ENCODE data around the gene DENND2A. TPM values are rescaled to one million over a fixed set of nuclear protein-coding genes. Genes with fewer than 3 reads are reported as not detected.
A peak's percentile ranks its signal among the peaks of the same experiment; 100 is the strongest.
"Not testable (repeated sequence)": the region's sequence is repeated elsewhere in the genome, so short reads cannot be mapped to it uniquely, and the experiment has no call there.

DENND2A gene
- polyA plus RNA-seq, 1 donor from 2014 or later = not detected

- H3K36me3 Mint-ChIP-seq = no peaks in the 10 kb centered on the region
- H3K4me1 Mint-ChIP-seq = no peaks in the 10 kb centered on the region
- no peaks in the 10 kb centered on the region for H3K27me3 Mint-ChIP-seq
- H3K4me3 Mint-ChIP-seq = no peak overlapping the region
- peak overlapping the region in 1 of 3 donors; percentile 83 for H3K27ac Mint-ChIP-seq
- H3K9me3 Mint-ChIP-seq = no peaks in the 10 kb centered on the region
Observed at GRCh38 chr7:140552240-140552679, 88.4 kb downstream of the DENND2A start.

DNA sequence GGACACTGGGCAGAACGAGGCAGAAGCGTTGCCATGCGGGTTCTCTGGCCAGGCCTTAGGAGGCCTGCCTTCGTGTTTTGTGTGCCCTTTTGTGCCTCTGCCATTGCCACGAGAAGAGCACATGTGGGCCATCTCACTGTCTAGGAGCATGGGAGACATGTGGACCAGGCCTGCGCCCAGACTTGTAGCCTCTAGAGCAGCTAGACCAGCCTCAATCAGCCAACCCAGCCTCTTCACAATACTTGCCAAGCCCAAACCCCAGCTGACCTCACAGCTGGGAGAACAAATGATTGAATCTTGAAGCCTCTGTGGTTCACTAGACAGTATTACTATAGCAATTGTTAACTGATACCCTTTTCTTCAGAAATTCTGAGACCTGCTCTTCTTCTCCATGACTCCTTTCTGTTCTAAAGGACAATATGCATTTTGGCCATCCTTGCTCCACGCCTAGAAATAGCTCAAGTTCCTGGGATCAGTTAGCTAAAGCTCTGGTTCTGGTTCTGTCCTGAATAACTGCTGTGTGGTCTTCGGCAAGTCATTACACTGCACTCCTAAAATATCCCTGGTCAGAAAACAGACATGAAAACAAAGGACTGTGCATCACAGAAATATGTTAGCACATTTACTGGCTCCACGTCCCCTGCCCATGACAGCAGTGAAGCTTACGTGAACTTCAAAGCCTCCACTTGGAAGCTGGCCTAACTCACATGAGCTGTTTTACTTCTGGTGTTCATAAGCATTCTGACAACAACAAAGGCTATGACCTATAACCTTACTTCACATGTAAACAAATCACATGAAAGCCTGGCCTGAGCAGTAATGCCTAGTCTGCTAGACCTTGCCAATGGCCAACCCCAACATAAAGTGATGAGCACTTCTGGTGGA, 89.0 kb downstream of the DENND2A start:
- H3K27me3 Mint-ChIP-seq = no peaks in the 10 kb centered on the region
- no peaks in the 10 kb centered on the region for H3K9me3 Mint-ChIP-seq
- H3K4me1 Mint-ChIP-seq = no peaks in the 10 kb centered on the region
- no peak overlapping the region for H3K4me3 Mint-ChIP-seq
- no peaks in the 10 kb centered on the region for H3K36me3 Mint-ChIP-seq
- H3K27ac Mint-ChIP-seq = peak overlapping the region in 1 of 3 donors; percentile 83

- no peaks in the 10 kb centered on the region for H3K36me3 Mint-ChIP-seq
- H3K27me3 Mint-ChIP-seq = no peaks in the 10 kb centered on the region
- H3K4me3 Mint-ChIP-seq = no peak overlapping the region
- H3K27ac Mint-ChIP-seq = no peak overlapping the region
- H3K4me1 Mint-ChIP-seq = peaks cover 0 to 3% (median 2%) of the 10 kb centered on the region in 3 donors
- no peaks in the 10 kb centered on the region for H3K9me3 Mint-ChIP-seq
Observed at GRCh38 chr7:140546947-140547346, 93.7 kb downstream of the DENND2A start.

DNA sequence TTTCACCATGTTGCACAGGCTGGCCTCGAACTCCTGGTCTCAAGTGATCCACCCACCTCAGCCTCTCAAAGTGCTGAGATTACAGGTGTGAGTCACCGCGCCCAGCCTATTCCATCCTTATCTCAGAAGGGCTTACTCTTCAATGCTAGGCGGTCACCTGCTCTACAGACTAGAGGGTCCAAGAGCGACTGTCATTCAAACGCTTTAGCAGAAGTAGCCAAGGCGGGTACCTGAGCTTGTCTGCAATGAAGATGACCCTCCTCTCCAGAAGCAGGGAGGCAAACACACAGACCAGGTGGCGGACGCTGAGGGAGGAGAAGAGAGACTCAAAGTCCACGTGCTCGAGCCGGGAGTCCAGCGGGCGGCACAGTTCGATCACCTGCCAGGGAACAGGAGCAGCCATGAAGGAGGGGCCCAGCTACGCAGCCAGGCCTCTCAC, 96.2 kb downstream of the DENND2A start:
- H3K9me3 Mint-ChIP-seq = no peaks in the 10 kb centered on the region
- H3K4me3 Mint-ChIP-seq = no peak overlapping the region
- no peak overlapping the region for H3K27ac Mint-ChIP-seq
- peaks cover 3% of the 10 kb centered on the region for H3K36me3 Mint-ChIP-seq
- peaks cover 1% of the 10 kb centered on the region for H3K27me3 Mint-ChIP-seq
- H3K4me1 Mint-ChIP-seq = peaks cover 0 to 6% (median 6%) of the 10 kb centered on the region in 3 donors

GRCh38 chr7:140542228-140542603, 98.4 kb downstream of the DENND2A start:
- Mint-ChIP-seq H3K9me3 (no peaks in the 10 kb centered on the region), H3K4me3 (peak overlapping the region in 1 of 4 donors; percentile 82), H3K27ac (peak overlapping the region in 2 of 3 donors; percentile 64 to 67), H3K36me3 (peaks cover 3% of the 10 kb centered on the region), H3K4me1 (peaks cover 11 to 17% (median 12%) of the 10 kb centered on the region in 3 donors), H3K27me3 (peaks cover 1% of the 10 kb centered on the region)

DNA sequence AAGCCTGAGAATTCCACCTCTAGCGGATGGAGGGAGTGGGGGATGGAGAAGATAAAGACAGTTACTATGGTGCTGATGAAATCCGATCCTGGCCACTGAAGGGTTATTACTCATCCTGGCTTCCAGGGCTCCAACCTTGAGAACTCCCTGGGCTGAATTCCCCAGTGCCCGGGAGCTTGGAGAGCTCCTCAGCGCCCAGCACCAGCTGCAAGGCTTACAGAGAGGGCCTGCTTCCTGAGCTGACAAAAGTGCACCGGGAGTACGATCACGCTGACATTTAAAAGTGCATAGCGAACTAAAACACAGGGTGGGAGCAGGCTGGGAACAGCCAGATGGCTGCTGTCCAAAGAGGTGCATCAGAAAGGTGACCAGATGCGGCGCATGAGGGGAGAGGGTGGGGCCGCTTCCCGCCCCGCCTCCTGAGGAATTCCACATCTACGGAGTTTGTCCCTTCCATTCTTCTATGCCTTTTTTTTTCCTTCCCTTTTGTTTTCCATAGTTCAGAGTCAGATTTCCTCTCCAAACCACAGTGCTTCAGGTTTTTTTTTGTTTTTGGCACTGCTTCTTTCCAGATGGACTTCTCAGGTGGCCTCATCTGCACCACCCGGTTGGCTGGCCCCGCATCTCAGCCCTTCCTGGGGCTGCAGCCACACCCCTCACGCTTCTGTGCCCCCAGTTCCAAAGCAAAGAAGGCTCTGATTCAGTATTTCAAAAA, 98.9 kb downstream of the DENND2A start:
- Mint-ChIP-seq H3K27ac (peak overlapping the region in 2 of 3 donors; percentile 64 to 67), H3K36me3 (peaks cover 3% of the 10 kb centered on the region), H3K4me1 (peaks cover 12 to 18% (median 15%) of the 10 kb centered on the region in 3 donors), H3K9me3 (no peaks in the 10 kb centered on the region), H3K27me3 (peaks cover 1% of the 10 kb centered on the region), H3K4me3 (peak overlapping the region in 1 of 4 donors; percentile 82)

GRCh38 chr7:140541176-140541512, 99.5 kb downstream of the DENND2A start:
- Mint-ChIP-seq H3K27ac (peak overlapping the region in 2 of 3 donors; percentile 67 to 90), H3K9me3 (no peaks in the 10 kb centered on the region), H3K4me3 (peak overlapping the region in 1 of 4 donors; percentile 21), H3K4me1 (peaks cover 12 to 18% (median 17%) of the 10 kb centered on the region in 3 donors), H3K36me3 (peaks cover 3% of the 10 kb centered on the region), H3K27me3 (peaks cover 1% of the 10 kb centered on the region)

DNA sequence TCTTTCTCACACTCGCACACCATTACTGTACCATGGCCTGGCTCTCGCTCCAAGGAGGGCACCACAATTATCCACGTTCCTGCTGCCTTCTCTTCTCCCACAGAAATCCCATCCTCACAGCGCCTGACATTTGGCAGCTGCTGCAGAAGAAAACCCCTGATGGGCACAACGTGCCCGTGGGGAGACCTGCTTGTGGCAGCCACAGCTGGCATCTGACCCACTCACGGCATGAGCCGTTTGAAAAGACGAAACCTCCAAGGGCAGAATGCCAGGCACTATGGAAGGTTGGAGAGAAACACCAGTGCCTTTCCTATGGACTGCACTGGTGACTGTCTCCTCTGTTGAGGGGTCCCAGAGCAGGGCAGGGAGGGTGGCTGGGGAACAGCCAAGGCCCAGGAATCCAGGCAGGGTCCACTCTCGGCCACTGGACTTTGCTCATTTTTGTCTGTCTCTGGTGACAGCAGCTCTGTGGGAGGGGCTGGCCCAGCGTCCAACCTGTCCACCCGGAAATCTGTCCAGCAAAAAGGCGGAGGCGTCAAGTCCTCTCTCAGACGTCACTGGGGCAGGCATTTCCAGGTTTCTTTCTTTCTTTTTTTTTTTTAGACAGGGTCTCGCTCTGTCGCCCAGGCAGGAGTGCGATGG, 100.4 kb downstream of the DENND2A start:
- Mint-ChIP-seq H3K4me3 (no peak overlapping the region), H3K4me1 (peaks cover 12 to 18% (median 17%) of the 10 kb centered on the region in 3 donors), H3K27ac (peak overlapping the region in 1 of 3 donors; percentile 86), H3K9me3 (no peaks in the 10 kb centered on the region), H3K27me3 (peaks cover 1% of the 10 kb centered on the region), H3K36me3 (peaks cover 3% of the 10 kb centered on the region)

- peak overlapping the region in 2 of 3 donors; percentile 63 to 86 for H3K27ac Mint-ChIP-seq
- peaks cover 16 to 18% (median 17%) of the 10 kb centered on the region in 3 donors for H3K4me1 Mint-ChIP-seq
Observed at GRCh38 chr7:140539461-140539860, 101.2 kb downstream of the DENND2A start.

DNA sequence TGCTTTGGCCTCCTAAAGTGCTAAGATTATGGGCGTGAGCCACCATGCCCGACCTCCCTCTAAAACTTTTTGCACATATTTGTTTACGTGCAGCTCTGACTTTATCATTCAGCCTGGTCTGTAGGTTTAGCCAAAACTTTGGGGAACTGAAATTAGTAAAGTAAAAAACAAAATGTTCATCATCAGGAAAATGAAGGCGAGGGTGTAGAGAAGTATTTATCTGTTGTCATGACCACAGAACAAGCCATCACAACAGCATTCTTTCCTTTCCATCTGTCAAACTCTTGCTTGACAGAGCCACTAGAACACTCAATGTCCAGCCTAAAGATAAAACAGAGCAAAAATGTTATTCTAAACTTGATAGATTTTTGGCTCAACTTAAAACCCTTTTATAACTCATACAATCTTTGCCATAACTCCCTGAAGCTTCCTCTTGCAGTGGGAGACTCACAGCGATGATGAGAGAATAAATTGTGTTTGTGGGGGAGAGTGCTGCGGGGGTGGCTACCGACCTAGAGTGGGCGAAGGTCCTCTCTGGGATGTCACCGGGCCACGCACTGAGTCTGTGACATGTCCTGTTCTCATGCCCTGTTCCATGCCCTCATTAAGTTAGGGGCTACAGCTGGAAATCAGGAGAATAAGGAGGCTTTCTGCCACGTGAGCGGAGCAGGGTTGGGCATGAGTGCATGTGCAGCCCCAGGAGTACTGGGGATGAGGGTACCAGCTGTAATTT, 102.7 kb downstream of the DENND2A start:
- H3K27ac Mint-ChIP-seq = peak overlapping the region; percentile 55 to 94 (median 78)
- H3K4me3 Mint-ChIP-seq = peak overlapping the region; percentile 10 to 88 (median 47)

More at GRCh38 chr7:140539461-140539860, 101.2 kb downstream of the DENND2A start:
- Mint-ChIP-seq H3K27me3 (peaks cover 2% of the 10 kb centered on the region), H3K36me3 (peaks cover 3% of the 10 kb centered on the region), H3K9me3 (no peaks in the 10 kb centered on the region), H3K4me3 (peak overlapping the region in 1 of 4 donors; percentile 41)

GRCh38 chr7:140534743-140535142, 105.9 kb downstream of the DENND2A start:
- peaks cover 4% of the 10 kb centered on the region for H3K27me3 Mint-ChIP-seq
- peaks cover 17 to 24% (median 17%) of the 10 kb centered on the region in 3 donors for H3K4me1 Mint-ChIP-seq
- peaks cover 2% of the 10 kb centered on the region for H3K36me3 Mint-ChIP-seq
- H3K9me3 Mint-ChIP-seq = no peaks in the 10 kb centered on the region
- H3K4me3 Mint-ChIP-seq = no peak overlapping the region
- peak overlapping the region in 2 of 3 donors; percentile 22 to 70 for H3K27ac Mint-ChIP-seq

More for the DNA sequence above, 102.7 kb downstream of the DENND2A start:
- H3K4me1 Mint-ChIP-seq = peaks cover 17 to 18% (median 18%) of the 10 kb centered on the region in 3 donors
- H3K36me3 Mint-ChIP-seq = peaks cover 3% of the 10 kb centered on the region
- no peaks in the 10 kb centered on the region for H3K9me3 Mint-ChIP-seq
- H3K27me3 Mint-ChIP-seq = peaks cover 3% of the 10 kb centered on the region

DNA sequence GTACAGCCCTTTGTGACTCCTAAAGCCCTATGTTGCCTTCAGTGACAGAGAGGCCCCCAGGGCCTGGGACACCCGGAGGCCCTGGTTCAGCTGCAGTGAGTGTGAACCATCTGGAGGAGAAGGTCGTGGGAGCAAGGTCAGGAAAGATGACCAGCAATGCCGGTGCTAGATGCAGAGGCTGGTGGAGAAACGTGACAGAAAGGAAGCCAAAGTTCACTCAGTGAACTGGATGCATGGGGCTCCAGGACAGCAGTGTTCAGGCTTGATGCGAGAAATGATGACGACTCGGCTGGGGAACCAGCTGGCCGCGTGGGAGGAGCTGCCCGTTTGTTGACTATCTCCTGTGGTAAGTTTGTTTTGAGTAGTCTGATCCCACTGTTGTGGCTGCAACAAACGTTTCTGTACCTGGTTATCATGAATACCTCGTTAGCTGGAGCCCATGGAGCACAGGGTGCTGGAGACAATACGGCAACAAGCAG, 107.2 kb downstream of the DENND2A start:
- no peaks in the 10 kb centered on the region for H3K9me3 Mint-ChIP-seq
- H3K27ac Mint-ChIP-seq = peak overlapping the region in 1 of 3 donors; percentile 73
- peak overlapping the region in 1 of 4 donors; percentile 41 for H3K4me3 Mint-ChIP-seq
- peaks cover 14 to 22% (median 17%) of the 10 kb centered on the region in 3 donors for H3K4me1 Mint-ChIP-seq
- peaks cover 2% of the 10 kb centered on the region for H3K36me3 Mint-ChIP-seq
- H3K27me3 Mint-ChIP-seq = peaks cover 4% of the 10 kb centered on the region

DNA sequence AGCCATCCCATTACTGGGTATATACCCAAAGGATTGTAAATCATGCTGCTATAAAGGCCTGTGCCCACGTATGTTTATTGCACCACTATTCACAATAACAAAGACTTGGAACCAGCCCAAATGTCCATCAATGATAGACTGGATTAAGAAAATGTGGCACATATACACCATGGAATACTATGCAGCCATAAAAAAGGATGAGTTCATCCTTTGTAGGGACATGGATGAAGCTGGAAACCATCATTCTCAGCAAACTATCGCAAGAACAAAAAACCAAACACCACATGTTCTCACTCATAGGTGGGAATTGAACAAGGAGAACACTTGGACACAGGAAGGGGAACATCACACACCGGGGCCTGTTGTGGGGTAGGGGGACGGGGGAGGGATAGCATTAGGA, 111.2 kb downstream of the DENND2A start:
- not testable (repeated sequence) for H3K9me3 Mint-ChIP-seq, H3K36me3 Mint-ChIP-seq, H3K27me3 Mint-ChIP-seq, H3K27ac Mint-ChIP-seq, H3K4me3 Mint-ChIP-seq
- H3K4me1 Mint-ChIP-seq = peaks cover 4 to 15% (median 7%) of the 10 kb centered on the region in 3 donors

Data from IgD-negative memory B cell (primary cell).